ENCODE data around the gene BCL7C. TPM values are rescaled to one million over a fixed set of nuclear protein-coding genes. Genes with fewer than 3 reads are reported as not detected.

The BCL7C gene
- total and polyA plus RNA-seq, 2 of the 13 experiments (the other 11 are each of a cell fraction or from before 2014, with no cell fraction given) = 17.7 to 33.8 TPM

DNA sequence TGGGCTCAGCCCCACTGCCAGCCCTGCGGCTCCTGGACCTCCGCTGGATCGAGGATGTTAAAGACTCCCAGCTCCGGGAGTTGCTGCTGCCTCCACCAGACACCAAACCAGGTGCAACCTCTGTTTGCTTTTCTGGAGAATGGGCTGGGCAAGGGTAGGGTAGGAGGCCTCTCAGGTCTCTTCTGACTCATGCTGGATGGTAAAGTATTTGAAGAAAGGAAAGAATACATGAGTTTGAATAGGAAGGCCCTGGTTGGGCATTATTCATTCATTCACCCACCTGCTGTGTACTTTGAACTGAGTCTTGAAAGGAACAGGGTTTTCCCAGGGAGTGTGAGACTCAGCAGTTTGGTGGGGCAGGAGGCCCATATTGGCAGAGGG lies 48.5 kb upstream of the BCL7C start:
- Histone ChIP-seq H3K4me1 (ENCODE audit: insufficient read depth, low read length) (peaks cover 17% of the 10 kb centered on the region), H3K9ac (ENCODE audit: insufficient read depth, low read depth, low read length) (peak overlapping the region; percentile 48; the same call in 1 of the 2 replicates), H3K27me3 (ENCODE audit: control insufficient read depth in 1 of 2, insufficient read depth in 2 of 2, low read length in 2 of 2) (no peaks in the 10 kb centered on the region), H2AFZ (ENCODE audit: low read length) (no peak overlapping the region), H3K4me2 (ENCODE audit: low read depth, low read length) (peak overlapping the region; percentile 62), H3K4me3 (replicated peaks in 1 of 3; ENCODE audit: insufficient read depth in 1 of 3, low read depth in 2 of 3, low read length in 3 of 3) (peak overlapping the region in 2 of 3 experiments; percentile 32 to 54; a peak in 2 of 6 replicates), H4K20me1 (ENCODE audit: insufficient read depth, low read length) (no peaks in the 10 kb centered on the region), H3K79me2 (ENCODE audit: insufficient read depth, low read length) (no peaks in the 10 kb centered on the region), H3K9me3 (ENCODE audit: low read length) (no peaks in the 10 kb centered on the region), H3K27ac (ENCODE audit: extremely low read length, insufficient read depth, low read length) (peak overlapping the region; percentile 37), H3K36me3 (replicated peaks in 1 of 2; ENCODE audit: control insufficient read depth in 1 of 2, insufficient read depth in 2 of 2, low read length in 2 of 2) (peaks cover 10 to 24% of the 10 kb centered on the region in 2 experiments; a peak in 4 of 5 replicates)
- no peak for DNase-seq (ENCODE audit: low spot score)
- intact Hi-C loops (cut with micrococcal nuclease; ENCODE audit: unreplicated experiment) = no loop called here
- TF ChIP-seq AGO2 (optimal IDR thresholded peaks at IDR 0.05; ENCODE audit: low read depth, low read length) (peak; percentile 46), KLF13 (CRISPR knock-in tag; IDR thresholded peaks at IDR 0.05) (no peak), ZNF629 (CRISPR knock-in tag; conservative IDR thresholded peaks at IDR 0.05) (peak; percentile 89), ZBTB26 (CRISPR knock-in tag; IDR thresholded peaks at IDR 0.05; ENCODE audit: borderline replicate concordance) (peak; percentile 89; the same call in 1 of the 2 replicates), ZNF652 (CRISPR knock-in tag; IDR thresholded peaks at IDR 0.05; ENCODE audit: borderline replicate concordance, low read depth) (no peak), ARHGAP35 (CRISPR knock-in tag; IDR thresholded peaks at IDR 0.05; ENCODE audit: borderline replicate concordance) (0 out of 2 replicates have a peak, but pooled peaks have one; percentile 3), ZNF589 (CRISPR knock-in tag; conservative IDR thresholded peaks at IDR 0.05) (0 out of 2 replicates have a peak, but pooled peaks have one; percentile 15), AKAP8 (CRISPR knock-in tag; IDR thresholded peaks at IDR 0.05) (0 out of 2 replicates have a peak, but pooled peaks have one; percentile 17), ZNF772 (CRISPR knock-in tag; IDR thresholded peaks at IDR 0.05) (0 out of 2 replicates have a peak, but pooled peaks have one; percentile 6), ZNF501 (CRISPR knock-in tag; IDR thresholded peaks at IDR 0.05) (peak; percentile 13; the same call in 1 of the 2 replicates), RCOR2 (CRISPR knock-in tag; IDR thresholded peaks at IDR 0.05) (0 out of 2 replicates have a peak, but pooled peaks have one; percentile 54), ZSCAN22 (CRISPR knock-in tag; IDR thresholded peaks at IDR 0.05) (no peak), KAT7 (CRISPR knock-in tag; IDR thresholded peaks at IDR 0.05; ENCODE audit: borderline replicate concordance) (0 out of 2 replicates have a peak, but pooled peaks have one; percentile 3)
- in situ Hi-C loops (cut with HindIII; ENCODE audit: extremely low pct_ligation_motif_present, low pct_unique_long_range_greater_than_20kb) = no loop called here
- FAIRE-seq = no peak
- POLR2A ChIA-PET = interaction anchor here (0.7 to 2.4 kb wide), 21 partner anchors 7 to 332 kb away, joined by 3 to 20 read pairs (median 4); partner anchors contain the start of genes FBXL19, HSD3B7, KAT8 and ZNF629
- WGBS (ENCODE audit: low lambda C conversion rate) = 41% methylated on average over 4 of the region's 4 CpGs
- ATAC-seq = peak; percentile 7; the same call in 2 of the 3 replicates
- CTCF ChIA-PET (ENCODE audit: low intra/inter-chr PET ratio, low total read pairs) = interaction anchor here (0.8 kb wide), 1 partner anchor 11 kb away, joined by 4 read pairs; no protein-coding TSS in a partner anchor
- BruUV-seq (replicated peaks) = no TSS peak

Data from HepG2 (cell line).